Inferior parietal cortex (tissue), 1 donor: ENCODE measurements around the gene RNMT.

Experiments used
- DNase-seq: peaks from one replicate; pipeline ENCODE4 v3.0.0-alpha.2; 2016; ENCODE audit errors: extremely low spot score

The RNMT gene

DNA sequence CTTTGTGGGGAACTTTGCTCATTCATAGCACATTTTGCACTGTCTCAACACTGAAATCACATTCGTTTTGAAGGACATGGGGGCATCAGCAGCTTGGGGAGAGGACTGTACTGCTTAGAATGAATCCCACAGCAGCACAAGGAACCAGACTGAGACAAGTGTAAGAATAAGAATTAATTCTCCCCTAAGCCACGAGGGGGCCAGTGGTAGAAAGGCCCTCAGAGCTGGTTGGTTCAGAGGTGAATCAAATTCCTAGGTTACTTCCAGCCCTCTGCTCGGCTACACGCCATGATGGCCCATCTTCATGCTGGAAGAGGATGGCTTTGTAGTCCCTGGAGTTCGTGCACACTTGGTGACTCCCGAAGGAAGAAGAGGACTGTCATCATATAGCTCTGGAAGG lies 85.5 kb downstream of the RNMT start:
- DNase-seq, result no peak

- peak; percentile 80 for DNase-seq
Observed at GRCh38 chr18:13813271-13813849, 86.9 kb downstream of the RNMT start.
